ENCODE results near the gene MYO5A.

DNA sequence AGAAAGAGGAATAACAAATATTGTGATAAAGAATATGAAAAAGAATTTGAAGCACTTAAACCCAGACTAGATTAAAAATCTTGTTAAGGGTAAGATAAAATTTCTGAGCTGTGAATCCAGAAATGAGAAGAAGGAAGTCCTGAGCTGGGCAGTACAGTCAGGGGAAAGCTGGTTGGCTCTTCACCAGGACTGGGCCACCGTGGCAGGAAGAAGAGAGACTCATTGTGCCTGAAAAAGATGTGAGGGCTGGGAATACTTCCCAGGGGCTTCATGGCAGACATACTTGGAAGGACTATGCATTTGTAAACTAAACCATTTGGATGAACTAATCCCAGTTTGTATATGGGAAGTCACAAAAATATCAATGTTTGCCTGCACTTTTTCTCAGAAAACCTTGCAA is 204.6 kb downstream of the MYO5A start:
- TF ChIP-seq, protein P1, sequence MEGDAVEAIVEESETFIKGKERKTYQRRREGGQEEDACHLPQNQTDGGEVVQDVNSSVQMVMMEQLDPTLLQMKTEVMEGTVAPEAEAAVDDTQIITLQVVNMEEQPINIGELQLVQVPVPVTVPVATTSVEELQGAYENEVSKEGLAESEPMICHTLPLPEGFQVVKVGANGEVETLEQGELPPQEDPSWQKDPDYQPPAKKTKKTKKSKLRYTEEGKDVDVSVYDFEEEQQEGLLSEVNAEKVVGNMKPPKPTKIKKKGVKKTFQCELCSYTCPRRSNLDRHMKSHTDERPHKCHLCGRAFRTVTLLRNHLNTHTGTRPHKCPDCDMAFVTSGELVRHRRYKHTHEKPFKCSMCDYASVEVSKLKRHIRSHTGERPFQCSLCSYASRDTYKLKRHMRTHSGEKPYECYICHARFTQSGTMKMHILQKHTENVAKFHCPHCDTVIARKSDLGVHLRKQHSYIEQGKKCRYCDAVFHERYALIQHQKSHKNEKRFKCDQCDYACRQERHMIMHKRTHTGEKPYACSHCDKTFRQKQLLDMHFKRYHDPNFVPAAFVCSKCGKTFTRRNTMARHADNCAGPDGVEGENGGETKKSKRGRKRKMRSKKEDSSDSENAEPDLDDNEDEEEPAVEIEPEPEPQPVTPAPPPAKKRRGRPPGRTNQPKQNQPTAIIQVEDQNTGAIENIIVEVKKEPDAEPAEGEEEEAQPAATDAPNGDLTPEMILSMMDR (IDR thresholded peaks at IDR 0.05; ENCODE audit: insufficient read depth, low read length), result no peak
- TF ChIP-seq, protein P2, sequence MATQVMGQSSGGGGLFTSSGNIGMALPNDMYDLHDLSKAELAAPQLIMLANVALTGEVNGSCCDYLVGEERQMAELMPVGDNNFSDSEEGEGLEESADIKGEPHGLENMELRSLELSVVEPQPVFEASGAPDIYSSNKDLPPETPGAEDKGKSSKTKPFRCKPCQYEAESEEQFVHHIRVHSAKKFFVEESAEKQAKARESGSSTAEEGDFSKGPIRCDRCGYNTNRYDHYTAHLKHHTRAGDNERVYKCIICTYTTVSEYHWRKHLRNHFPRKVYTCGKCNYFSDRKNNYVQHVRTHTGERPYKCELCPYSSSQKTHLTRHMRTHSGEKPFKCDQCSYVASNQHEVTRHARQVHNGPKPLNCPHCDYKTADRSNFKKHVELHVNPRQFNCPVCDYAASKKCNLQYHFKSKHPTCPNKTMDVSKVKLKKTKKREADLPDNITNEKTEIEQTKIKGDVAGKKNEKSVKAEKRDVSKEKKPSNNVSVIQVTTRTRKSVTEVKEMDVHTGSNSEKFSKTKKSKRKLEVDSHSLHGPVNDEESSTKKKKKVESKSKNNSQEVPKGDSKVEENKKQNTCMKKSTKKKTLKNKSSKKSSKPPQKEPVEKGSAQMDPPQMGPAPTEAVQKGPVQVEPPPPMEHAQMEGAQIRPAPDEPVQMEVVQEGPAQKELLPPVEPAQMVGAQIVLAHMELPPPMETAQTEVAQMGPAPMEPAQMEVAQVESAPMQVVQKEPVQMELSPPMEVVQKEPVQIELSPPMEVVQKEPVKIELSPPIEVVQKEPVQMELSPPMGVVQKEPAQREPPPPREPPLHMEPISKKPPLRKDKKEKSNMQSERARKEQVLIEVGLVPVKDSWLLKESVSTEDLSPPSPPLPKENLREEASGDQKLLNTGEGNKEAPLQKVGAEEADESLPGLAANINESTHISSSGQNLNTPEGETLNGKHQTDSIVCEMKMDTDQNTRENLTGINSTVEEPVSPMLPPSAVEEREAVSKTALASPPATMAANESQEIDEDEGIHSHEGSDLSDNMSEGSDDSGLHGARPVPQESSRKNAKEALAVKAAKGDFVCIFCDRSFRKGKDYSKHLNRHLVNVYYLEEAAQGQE (IDR thresholded peaks at IDR 0.05; ENCODE audit: insufficient replicate concordance, low read depth), result no peak
- no peak for TF ChIP-seq POLR2AphosphoS5 (IDR thresholded peaks at IDR 0.05; ENCODE audit: low read depth)
- TF ChIP-seq GABPA (IDR thresholded peaks at IDR 0.05; ENCODE audit: low read depth), result no peak
- no peak for TF ChIP-seq SPI1 (IDR thresholded peaks at IDR 0.05; ENCODE audit: borderline replicate concordance, low read depth)
